Endothelial cell of umbilical vein (primary cell): ENCODE results near the gene FXYD3.

Experiments
- CTCF ChIP-seq, 2 donors: IDR thresholded peaks; 1 replicate in 1 of 2; 2 replicates in 1 of 2; pipeline ENCODE4 v1.5.1; 2011; ENCODE audit warnings: low read length in 2 of 2, mild to moderate bottlenecking in 2 of 2, moderate library complexity in 2 of 2, control low read depth in 1 of 2, inconsistent platforms in 1 of 2, low read depth in 1 of 2; ENCODE audit not compliant: insufficient read depth in 1 of 2; ENCODE audit errors: extremely low read depth in 1 of 2
- EZH2 ChIP-seq: IDR thresholded peaks from 2 replicates; pipeline ENCODE4 v1.6.1; 2012; ENCODE audit warnings: borderline replicate concordance, low read depth, mild to moderate bottlenecking, moderate library complexity, low read length, inconsistent platforms; ENCODE audit not compliant: severe bottlenecking
- MAX ChIP-seq: IDR thresholded peaks from 2 replicates; pipeline ENCODE4 v1.6.1; 2011; ENCODE audit not compliant: insufficient read depth, insufficient read length
- POLR2A ChIP-seq: IDR thresholded peaks from 2 replicates; pipeline ENCODE4 v1.6.1; 2012; ENCODE audit warnings: low read depth, mild to moderate bottlenecking, control low read depth, low read length
- POLR2AphosphoS5 ChIP-seq: IDR thresholded peaks from 2 replicates; pipeline ENCODE4 v1.6.1; 2012; ENCODE audit warnings: low read depth, mild to moderate bottlenecking, control low read depth, low read length, moderate library complexity; ENCODE audit not compliant: insufficient read depth

- no peak for TF ChIP-seq POLR2A
- no peak for TF ChIP-seq CTCF (IDR thresholded peaks at IDR 0.05; ENCODE audit: extremely low read depth in 1 of 2, insufficient read depth in 1 of 2, low read depth in 1 of 2, low read length in 2 of 2)
- TF ChIP-seq POLR2AphosphoS5, result no peak
- TF ChIP-seq EZH2, result no peak
- TF ChIP-seq MAX, result no peak
Observed at GRCh38 chr19:35094656-35095055, 21.0 kb upstream of the FXYD3 start.
